HT1080 (cell line): ENCODE results near the gene CREB3L4. TPM values are rescaled to one million over a fixed set of nuclear protein-coding genes. Genes with fewer than 3 reads are reported as not detected.
"Not testable (repeated sequence)": the region's sequence is repeated elsewhere in the genome, so short reads cannot be mapped to it uniquely, and the experiment has no call there.

Experiments
- DNase-seq: peaks from one replicate; pipeline ENCODE4 v3.0.0-alpha.2; 2015; ENCODE audit warnings: low read depth
- total RNA-seq: library from RNA; depleted of rRNA; stranded (reverse); fragments of >200 nt; shearing (Covaris generic); gene quantifications from 2 replicates; pipeline ENCODE4 v1.2.3, GENCODE V29; 2014

Gene CREB3L4
- total RNA-seq, 1 experiment from 2014 or later, result 9.0 TPM

DNA sequence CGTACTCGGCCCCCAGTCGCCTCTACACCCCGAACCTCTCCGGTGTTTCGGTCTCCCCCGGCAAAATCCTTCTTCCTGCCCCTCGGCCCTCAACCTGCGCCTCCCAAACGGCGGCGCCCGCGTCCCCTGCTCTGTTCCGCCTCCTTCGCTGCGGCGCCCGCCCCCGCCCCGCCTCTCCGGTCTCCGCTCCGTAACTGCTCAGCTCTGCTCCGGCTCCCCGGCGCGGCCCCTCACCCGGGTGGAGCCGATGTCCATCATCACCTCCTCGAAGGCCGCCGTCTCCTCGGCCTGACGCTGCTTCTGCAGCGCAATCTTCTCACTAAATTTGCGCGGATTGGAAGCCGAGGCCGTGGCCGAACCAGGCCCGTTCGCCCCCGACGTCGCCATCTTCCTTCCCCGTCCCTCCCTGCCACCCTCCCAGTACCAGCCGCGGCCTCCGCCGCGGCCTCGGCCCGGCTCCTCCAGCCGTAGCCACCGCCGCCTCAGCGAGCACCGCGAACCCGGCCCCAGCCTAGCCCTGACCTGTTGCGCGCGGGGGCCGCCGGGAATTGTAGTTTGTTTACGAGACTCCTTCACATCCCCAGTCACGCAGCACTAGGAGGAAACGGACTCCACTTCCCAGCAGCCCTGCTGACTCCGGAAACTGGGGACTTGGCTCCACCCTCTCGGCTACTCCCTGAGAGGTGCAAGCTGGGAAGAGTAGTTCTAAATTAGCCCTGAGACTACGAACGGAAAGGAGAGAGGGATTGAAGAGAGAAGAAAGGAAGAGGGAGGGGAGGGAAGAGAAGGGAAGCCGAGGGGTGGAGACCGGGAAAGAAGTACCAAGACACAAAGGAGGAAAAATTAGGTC, 9.4 kb upstream of the CREB3L4 start, which contains the start of gene CRTC2:
CRTC2 (minus strand) TSS at position 502 of the 850 bp plus-strand sequence; CDS start at position 387, 115 bp downstream.
- DNase-seq, result peak; percentile 98

DNA sequence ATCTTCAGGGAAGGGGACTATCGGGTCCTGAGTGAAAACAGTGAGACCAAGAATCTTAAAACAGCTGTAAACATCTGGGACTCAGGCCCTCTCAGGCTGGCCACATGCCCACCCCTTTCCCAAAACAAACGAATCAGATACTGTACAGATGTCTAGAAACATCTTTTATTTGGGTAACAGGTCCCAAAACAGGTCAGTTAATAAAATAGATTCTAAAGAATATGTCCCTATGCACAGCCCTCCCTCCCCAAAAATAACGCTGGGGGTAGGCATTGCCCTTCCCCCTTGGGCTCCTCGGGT, 8.8 kb upstream of the CREB3L4 start:
- no peak for DNase-seq

DNA sequence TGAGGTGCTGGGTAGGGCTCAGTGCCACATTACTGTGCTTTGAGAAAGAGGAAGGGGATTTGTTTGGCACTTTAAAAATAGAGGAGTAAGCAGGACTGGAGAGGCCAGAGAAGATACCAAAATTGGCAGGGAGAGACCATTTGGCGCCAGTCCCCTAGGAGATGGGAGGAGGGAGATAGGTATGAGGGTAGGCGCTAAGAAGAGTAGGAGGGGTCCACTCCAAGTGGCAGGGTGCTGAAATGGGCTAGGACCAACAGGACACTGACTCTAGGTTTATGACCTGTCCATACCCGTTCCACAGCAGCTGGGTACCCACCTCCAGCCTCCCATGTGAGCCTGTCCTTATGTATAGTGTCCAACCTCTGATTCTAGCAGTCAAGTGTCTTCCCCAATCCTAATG, 8.2 kb upstream of the CREB3L4 start:
- DNase-seq, result no peak

DNA sequence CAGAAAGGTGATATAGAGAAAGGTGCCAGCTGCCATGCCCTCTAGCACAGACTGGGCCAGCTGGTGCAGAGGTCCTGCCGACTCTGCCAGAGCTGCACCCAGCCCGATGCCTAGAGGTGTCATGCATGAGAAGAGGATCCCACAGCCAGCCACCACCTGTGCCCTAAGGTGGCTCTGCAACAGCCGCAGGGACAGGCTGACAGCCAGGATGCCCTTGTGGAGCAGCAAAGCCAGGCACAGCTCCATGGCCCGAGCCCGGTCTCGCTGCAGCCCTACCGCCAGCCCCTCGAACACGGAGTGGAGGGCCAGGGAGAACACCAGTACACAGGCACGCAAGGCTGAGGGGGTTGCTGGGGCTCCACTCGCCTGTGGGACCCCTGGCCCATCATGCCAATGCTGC, 7.5 kb upstream of the CREB3L4 start:
- DNase-seq, result no peak

DNA sequence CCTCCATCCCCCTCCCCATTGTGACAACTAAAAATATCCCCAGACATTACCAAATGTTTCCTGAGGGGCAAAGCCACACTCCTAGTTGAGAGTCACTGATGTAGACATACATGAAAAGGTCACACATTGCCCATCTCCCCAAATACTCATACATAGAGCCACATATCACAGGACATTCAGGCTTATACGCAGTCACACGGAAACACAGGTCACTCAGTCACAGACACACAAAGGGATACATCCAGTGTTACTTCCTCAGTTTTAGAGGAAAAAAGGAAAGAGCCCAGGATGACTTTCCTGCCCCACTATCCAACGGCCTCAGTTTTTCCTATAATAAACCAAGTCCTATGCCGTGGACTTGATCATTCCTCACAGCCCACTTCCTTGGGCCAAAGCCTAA, 6.3 kb upstream of the CREB3L4 start:
- no peak for DNase-seq

DNA sequence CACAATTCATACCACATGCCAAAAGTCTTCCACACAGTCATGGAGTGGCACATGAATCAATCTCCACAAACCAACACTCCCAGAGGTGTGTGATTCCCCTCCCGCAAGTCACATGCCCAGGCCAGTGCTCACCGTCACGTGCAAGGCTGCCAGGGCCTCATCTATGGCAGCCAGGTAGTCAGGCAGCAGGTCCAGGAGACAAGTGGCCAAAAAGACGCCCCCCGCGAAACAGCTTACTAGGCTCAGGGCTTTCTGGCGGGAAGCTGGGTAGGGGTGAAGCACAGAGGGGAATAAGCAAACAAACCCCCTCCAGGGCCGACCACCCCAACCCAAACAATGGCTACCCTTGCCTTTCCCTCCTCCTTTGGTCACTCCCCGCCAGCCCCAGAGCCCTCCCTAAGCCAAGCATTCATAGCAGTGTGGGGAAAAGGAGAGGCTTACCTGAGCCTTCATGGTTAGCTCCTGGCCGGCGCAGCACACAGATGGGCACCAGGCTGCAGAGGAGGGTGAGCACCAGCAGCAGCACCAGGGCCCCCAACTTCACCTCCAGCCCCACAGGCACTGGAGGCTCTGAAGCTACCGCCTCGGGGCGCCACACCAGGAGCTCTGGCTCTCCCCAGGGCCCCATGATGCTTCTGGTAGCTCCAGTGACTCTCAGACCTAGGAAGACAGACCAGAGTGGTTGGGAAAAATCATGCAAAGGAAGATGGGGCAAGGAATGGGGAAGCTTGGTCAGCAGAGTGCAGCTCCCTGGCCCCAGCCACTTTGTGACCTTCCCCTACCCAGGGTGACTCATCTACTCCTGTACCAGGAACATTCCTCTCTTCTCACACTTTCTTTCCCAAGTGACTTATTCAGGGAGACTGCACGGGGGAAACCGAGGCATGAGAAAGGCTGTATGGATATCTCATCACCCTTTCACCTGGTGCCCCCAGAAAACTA, 5.3 kb upstream of the CREB3L4 start:
- peak; percentile 52 for DNase-seq

DNA sequence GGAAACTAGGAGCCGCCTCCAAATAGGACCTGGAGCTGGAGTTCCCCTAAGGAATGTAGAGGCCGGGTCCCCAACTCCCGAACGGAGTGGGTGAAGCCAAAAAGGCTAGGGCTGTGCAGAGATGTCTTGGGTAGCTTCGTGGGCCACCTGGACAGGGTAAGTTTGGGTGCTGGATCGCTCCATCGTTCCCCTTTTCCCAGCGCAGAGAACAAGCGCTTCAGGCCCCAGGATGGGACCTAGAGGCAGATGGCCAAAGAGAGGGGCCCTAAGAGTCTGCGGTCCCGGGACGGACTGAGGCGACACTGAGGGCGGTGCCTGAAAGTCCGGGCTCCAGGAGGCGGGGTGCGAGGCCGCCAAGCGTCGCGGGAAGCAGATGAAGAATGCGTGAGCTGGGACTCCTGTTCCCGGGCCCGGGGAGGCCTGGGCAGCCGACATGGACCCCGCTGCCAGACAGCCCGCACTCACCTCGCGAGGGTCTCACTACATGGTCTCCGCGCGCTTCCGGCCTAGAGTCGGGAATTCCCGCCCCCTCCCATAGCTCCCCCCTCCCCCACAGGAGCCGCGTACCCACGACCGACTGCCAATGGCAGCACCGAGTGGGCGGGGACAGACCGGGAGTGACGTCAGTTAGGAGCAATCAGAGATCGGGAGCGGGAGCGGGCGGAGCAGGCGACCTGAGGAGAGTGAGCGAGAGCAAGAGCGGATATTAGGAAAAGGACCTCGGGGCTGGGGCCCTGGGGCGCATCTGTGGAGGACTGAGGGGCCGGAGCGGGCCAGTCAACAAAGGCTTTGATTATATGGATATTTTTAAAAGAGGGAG, 4.5 kb upstream of the CREB3L4 start, which contains the start of gene SLC39A1:
SLC39A1 (minus strand) TSS at position 508 of the 820 bp plus-strand sequence. CDS start 822 bp downstream, outside the sequence.
- peak; percentile 95 for DNase-seq

DNA sequence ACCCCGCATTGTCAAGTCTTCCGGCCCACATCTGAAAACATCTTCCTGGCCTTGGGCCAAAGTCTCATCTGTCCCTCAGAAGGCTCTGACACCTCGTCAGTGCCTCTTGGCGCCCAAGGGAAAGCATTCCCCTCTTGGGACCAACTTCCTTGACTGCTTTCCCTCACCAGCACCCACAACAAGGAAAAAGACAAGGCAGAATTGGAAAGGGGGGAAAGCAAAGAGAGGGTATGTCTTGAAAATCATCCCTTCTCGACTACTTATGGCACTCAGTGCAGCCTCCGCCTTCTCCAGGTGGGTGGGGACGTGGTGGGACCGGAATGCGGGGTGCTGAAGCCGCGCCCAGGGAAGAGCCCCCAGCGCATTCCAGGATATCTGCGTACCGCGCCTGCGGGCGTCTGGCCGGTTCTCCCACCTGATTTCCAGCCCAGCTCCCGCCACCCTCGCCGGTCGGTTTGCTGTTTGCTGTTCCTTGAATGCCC, 3.8 kb upstream of the CREB3L4 start:
- peak; percentile 68 for DNase-seq

DNA sequence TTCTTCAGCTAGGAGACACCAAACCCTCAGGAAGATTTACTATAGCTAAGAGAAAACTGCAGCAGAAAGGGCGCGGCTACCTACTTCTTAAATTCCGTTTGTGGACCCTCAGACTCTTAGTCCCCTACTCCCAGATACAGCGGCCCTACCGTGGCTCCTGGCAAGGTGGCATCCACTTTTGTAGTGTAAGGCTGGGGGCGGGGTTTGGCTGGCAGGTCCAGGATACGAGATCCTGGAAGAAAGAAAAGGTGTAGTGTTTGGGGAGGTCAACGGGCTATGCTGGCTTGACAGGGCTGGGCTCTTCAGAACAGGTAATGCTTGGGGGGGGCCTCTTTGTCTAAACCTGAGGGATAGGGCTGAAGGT, 280 bp downstream of the CREB3L4 start:
- DNase-seq, result no peak

DNA sequence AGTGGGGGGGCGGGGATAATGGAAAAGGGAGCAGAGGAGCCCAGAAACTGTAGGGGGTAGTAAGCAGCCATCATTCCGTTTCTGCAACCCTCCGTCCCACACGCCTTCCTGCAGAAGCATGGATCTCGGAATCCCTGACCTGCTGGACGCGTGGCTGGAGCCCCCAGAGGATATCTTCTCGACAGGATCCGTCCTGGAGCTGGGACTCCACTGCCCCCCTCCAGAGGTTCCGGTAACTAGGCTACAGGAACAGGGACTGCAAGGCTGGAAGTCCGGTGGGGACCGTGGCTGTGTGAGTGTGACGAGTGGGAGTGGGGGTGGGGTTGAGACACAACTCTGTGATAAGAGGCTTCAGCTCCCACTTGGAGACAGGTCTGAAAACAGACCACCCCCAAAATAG, 706 bp downstream of the CREB3L4 start:
- no peak for DNase-seq

DNA sequence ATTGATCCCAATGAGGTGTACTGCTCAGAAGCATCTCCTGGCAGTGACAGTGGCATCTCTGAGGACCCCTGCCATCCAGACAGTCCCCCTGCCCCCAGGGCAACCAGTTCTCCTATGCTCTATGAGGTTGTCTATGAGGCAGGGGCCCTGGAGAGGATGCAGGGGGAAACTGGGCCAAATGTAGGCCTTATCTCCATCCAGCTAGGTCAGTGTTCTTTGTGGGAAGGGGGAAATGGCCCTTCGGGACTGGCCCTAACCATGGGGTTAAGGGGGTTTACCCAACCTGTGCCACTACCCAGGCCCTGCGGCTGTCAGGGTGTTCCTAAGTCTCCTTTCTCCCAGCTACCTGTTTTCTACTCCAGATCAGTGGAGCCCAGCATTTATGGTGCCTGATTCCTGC, 1.3 kb downstream of the CREB3L4 start:
- no peak for DNase-seq

DNA sequence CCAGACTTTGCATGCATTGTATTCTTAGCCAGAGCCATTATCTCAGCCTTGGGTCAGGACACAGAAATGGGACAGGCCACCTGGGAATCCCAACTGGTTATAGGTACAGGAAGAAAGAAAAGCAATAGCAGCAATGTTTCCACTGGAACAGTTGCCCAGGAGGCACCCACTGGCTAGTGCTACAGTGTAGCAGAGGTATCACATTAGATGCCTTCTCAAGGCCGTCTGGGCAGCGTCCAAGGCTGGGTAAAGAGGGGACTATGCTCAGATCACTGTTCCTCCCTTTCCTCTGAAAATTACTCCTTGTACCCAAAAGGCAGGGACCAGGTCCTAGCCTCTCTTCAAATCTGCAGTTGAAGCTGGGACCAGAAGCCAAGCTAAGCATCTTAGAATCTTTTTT, 2.6 kb downstream of the CREB3L4 start:
- DNase-seq, result no peak

DNA sequence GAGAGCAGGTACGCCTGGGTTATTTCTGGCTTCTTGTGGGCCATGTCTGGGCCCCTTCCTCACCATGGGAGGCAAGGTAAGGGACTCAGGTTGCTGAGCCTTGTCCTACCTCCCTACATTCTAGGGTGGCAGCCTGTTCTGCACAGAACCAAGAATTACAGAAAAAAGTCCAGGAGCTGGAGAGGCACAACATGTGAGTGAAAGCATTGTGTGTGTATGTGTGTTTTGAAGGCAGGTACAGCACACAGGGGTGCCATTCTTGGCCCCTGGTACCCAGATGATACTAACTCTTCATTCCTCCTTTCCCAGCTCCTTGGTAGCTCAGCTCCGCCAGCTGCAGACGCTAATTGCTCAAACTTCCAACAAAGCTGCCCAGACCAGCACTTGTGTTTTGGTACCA, 5.4 kb downstream of the CREB3L4 start:
- DNase-seq, result no peak

DNA sequence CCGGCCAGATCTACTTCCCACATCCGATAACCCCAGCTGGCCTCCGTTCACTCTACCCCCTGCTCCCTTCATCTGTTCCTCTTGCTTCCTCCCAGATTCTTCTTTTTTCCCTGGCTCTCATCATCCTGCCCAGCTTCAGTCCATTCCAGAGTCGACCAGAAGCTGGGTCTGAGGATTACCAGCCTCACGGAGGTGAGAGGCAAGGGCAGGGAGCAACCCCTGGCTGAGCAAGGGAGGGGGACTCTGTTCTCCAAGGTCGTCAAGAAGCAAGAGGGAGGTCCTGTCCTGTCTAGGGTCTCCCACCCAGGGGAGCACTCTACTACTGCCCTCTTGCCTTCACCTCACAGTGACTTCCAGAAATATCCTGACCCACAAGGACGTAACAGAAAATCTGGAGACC, 5.8 kb downstream of the CREB3L4 start:
- DNase-seq, result no peak

DNA sequence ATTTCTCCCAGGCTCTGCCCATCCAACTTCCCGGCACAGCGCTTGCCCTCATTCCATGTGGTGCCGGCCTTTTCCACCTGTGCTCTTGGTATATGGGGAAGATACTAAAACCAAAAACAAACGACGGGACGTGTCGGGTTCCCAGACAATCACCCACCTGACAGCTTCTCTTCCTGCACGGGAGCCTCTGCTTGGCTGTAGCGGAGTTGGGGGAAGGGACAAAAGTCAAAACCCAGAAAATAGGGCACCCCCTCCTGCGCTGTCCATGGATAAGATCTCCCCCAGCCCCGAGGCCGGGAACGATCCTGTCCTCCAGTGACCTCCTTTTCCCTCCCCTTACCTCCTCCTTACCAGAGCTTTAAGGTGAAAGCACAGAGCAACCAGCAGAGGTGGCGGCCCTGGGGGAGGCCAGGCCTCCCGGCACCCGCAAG, 9.1 kb downstream of the CREB3L4 start:
- no peak for DNase-seq

DNA sequence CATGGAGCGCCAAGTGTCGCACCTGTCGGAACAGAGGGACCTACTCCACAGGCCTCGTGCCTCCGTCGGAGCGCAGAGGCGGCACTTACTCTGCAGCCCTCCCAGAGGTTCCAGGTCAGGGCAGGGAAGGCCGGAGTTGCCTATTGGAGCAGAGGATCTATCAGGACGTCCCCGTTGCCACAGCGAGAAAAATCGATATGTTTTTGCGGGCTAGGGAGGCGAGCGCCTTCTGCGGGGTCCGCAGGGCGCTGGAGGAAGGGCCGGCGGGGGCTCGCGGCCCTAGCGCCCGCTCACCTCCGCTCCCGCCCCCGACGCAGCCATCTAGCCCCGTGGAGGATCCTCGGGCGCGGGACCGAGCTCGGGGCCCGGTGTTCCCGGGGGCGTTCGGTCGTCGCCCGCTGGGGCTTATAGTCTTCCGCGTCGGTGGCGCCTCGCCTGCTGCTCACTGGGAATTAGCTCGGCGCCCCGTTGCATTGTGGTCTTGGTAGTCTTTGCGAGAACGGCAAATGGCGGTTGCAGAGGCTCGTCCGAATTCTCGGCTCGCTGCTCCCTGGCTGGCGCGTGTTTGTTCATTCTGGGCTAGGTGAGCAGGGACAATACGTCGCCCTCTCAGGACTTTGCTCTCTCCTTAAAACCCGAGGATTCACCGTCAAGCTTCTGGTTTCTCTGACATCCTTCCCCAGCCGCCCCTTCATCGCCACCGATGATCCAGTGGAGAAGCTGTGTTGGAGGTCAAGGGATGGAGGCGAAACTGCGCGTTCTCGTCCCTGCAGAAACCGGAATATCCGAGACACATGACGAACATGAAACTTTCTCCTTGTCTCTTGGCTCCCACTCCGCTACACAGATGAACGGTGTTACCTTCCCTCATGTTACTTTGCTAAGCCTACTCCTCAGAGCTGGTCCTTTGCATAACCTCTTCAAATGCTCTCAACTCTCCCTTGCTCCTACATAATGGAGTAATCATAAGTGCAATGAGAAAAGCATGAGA, 9.8 kb downstream of the CREB3L4 start, which contains the start of gene JTB:
JTB (minus strand) TSS at position 425 of the 991 bp plus-strand sequence; CDS start at position 3, 422 bp downstream.
- peak; percentile 68 for DNase-seq

DNA sequence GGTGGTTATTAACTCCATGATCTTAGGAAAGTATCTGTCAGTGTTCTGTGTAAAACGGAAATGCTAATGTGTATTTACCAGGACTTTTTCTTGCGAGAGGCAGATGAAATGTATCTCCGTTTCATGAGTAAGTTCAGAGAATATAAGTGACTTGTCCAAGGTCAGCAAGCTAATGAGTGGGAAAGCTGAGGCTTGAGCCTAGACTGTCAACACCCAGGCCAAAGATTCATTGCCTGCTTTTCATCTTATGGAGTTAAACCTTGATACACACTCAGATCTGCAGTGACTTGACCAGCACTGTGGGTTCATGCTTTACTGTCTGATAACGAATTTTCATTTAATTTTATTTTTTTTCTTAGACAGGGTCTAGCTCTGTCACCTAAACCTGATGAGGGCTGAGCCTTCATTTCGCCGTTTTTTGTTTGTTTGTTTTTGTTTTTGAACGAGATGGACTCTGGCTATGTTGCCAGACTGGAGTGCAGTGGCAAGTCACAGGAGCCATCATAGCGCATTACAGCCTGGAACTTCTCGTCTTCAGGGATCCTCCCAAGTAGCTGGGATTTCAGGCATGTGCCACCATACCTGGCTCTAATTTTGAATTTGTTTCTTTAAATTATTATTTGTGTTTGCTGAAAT, 10.7 kb downstream of the CREB3L4 start:
- DNase-seq, result no peak

DNA sequence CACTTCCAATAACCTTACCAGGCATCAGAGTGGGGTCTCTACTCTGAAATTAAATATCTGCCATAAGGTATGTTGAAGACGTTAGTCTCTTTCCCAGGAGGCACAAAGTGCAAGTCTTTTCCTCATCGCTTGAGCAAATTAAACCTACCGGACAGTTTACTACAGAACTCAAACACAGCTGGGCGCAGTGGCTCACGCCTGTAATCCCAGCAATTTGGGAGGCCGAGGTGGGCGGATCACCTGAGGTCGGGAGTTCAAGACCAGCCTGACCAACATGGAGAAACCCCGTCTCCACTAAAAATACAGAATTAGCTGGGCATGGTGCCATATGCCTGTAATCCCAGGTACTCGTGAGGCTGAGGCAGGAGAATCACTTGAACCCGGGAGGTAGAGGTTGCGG, 11.4 kb downstream of the CREB3L4 start:
- not testable (repeated sequence) for DNase-seq

DNA sequence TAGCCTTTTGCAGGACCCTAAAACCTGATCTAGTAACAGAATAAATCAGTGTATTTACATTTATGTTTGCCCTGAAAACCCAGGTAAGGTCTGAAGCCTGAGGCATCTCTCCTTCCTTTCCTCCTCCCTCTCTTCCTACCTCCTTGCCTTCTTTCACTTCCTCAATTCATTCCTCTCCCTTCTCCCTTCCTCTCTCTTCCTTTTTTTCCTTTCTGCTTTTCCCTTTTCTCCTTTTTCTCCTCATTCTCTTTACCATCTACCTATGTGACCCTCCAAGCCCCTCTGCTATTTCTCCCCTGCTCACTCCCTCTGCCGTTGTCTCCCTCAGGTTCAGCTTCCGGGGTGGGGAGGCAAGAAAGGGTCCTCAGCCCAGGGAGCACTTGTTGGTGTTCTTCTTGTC, 14.0 kb downstream of the CREB3L4 start:
- DNase-seq, result not testable (repeated sequence)
